Body of pancreas (tissue), 4 donors: Measurements from ENCODE around the gene CPM. TPM values are rescaled to one million over a fixed set of nuclear protein-coding genes. Genes with fewer than 3 reads are reported as not detected.

Source experiments
- ATAC-seq: fragments of 150-250 bp; one replicate; pipeline ENCODE4 v1.9.1; 2016
- DNase-seq, 4 donors: peaks; one replicate each; pipeline ENCODE4 v3.0.0-alpha.2; 2019
- H3K27ac ChIP-seq, 4 donors: fragments of 200-600 bp; sonication (generic); 1 replicate in 3 of 4; 2 replicates in 1 of 4; pipeline versions ENCODE4 v1.5.1 to v1.6.1; 2016 to 2019; ENCODE audit warnings: mild to moderate bottlenecking in 1 of 4, mixed read lengths in 1 of 4, moderate library complexity in 1 of 4
- H3K27me3 ChIP-seq, 2 donors: fragments of 200-600 bp; sonication (generic); one replicate each; pipeline ENCODE4 v1.6.0; 2016; ENCODE audit warnings: mild to moderate bottlenecking in 1 of 2
- H3K36me3 ChIP-seq, 2 donors: fragments of 200-600 bp; sonication (generic); replicated peaks in 1 of 2; 2 replicates each; pipeline ENCODE4 v1.5.1; 2016; ENCODE audit warnings: low read depth in 2 of 2; ENCODE audit not compliant: insufficient read depth in 1 of 2
- H3K4me1 ChIP-seq: fragments of 200-600 bp; sonication (generic); one replicate; pipeline ENCODE4 v1.6.0; 2016
- H3K4me3 ChIP-seq, 2 donors: fragments of 200-600 bp; sonication (generic); 1 replicate in 1 of 2; 2 replicates in 1 of 2; pipeline ENCODE4 v1.5.1; 2016 to 2019
- H3K9me3 ChIP-seq, 3 donors: fragments of 200-600 bp; sonication (generic); 1 replicate in 2 of 3; 2 replicates in 1 of 3; pipeline ENCODE4 v1.5.1; 2016
- POLR2A ChIP-seq, 3 donors: fragments of 450-650 bp; IDR thresholded peaks; one replicate each; pipeline ENCODE4 v1.6.1; 2016; ENCODE audit warnings: antibody characterized with exemption in 3 of 3, mild to moderate bottlenecking in 2 of 3
- WGBS, 2 donors: methylation state at CpG; one replicate each; pipeline ENCODE4 v1.1.5; 2017; 5-methylcytosine and 5-hydroxymethylcytosine counted together
- intact Hi-C: fragments of 100-400 bp; cut with DNase I; formaldehyde crosslinking; loops from one replicate; pipeline ENCODE4 v1.15.1; 2023
- total RNA-seq, 2 donors: library from RNA; depleted of rRNA; stranded (reverse); fragments of >200 nt; gene quantifications; one replicate each; pipeline ENCODE4 v1.1.0, GENCODE V29; 2016
- TF ChIP-seq, protein P1 (sequence below), 7 experiments: fragments of 450-650 bp in 4 of 7; fragments of 200-600 bp in 3 of 7; sonication (generic) in 3 of 7; IDR thresholded peaks; one replicate each; pipeline ENCODE4 v1.5.1; 2016 to 2019; ENCODE audit warnings: antibody characterized with exemption in 7 of 7

CPM gene
- total RNA-seq, 2 donors from 2014 or later, result 34.6 to 35.0 TPM

DNA sequence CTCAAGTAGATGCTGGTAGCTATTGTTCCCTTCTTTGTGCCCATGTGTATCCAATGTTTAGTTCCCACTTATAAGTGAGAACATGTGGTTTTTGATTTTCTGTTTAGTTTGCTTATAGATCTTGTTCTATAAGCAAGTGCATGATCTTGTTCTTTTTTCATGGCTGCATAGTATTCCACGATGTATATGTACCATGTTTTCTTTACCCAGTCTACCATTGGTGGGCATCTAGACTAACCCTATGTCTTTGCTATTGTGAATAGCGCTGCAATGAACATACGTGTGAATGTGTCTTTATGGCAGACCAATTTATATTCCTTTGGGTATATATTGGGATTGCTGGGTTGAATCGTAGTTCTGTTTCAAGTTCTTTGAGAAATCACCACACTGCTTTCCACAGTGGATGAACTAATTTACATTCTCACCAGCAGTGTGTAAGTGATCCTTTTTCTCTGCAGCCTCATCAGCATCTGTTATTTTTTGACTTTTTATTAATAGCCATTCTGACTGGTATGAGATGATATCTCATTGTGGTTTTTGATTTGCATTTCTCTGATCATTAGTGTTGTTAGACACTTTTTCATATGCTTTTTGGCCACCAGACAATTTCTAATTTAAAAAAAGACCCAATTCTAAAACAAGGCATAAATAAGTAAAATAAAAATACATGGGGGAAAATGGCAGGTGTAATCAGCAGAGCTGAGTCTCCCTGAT lies 50.6 kb downstream of the CPM start:
- WGBS, 2 donors, result 87 to 98% methylated on average over 4 of the region's 4 CpGs
- TF ChIP-seq, protein P1, sequence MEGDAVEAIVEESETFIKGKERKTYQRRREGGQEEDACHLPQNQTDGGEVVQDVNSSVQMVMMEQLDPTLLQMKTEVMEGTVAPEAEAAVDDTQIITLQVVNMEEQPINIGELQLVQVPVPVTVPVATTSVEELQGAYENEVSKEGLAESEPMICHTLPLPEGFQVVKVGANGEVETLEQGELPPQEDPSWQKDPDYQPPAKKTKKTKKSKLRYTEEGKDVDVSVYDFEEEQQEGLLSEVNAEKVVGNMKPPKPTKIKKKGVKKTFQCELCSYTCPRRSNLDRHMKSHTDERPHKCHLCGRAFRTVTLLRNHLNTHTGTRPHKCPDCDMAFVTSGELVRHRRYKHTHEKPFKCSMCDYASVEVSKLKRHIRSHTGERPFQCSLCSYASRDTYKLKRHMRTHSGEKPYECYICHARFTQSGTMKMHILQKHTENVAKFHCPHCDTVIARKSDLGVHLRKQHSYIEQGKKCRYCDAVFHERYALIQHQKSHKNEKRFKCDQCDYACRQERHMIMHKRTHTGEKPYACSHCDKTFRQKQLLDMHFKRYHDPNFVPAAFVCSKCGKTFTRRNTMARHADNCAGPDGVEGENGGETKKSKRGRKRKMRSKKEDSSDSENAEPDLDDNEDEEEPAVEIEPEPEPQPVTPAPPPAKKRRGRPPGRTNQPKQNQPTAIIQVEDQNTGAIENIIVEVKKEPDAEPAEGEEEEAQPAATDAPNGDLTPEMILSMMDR (IDR thresholded peaks at IDR 0.05), result no peak
- TF ChIP-seq POLR2A (IDR thresholded peaks at IDR 0.05), result no peak
- ATAC-seq (no peak), DNase-seq (no peak)
- H3K27me3 ChIP-seq, result no peaks in the 10 kb centered on the region
- no peaks in the 10 kb centered on the region for H3K36me3 ChIP-seq
- peaks cover 7% of the 10 kb centered on the region for H3K4me1 ChIP-seq
- no peak overlapping the region for H3K27ac ChIP-seq
- H3K9me3 ChIP-seq, result no peaks in the 10 kb centered on the region
- no peak overlapping the region for H3K4me3 ChIP-seq
- intact Hi-C loops, result no loop called here

DNA sequence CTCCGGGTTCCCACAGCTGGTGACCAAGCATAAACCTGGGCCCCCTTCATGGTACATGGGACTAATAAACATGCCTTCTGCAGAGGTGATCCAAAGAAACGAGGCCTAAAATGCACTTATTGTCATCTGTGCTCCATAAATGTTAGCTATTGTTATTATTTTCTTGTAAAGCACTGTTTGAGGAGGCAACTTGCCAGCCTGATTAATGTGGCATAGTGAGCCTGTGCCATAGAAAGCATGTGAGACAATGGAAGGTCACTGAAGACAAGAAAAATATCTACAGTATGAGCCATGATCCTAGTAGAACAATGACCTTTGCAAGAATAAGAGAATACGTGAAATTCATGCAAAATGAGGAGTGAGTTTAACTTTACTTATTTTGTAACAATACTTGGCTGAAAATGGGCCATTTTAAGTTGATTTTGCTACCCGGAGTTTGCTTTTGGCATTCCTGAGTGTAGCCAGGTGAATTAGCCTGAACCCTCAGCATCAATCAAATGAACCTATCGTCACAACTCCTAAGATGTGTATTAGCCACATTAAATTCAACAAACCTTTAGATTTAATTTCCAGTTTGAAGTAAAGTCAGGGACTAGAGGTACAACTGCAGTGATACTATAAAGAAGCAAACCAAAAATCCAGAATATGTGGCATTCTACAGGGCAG lies 52.2 kb downstream of the CPM start:
- no peaks in the 10 kb centered on the region for H3K27me3 ChIP-seq
- no peak for ATAC-seq
- TF ChIP-seq POLR2A (IDR thresholded peaks at IDR 0.05), result no peak
- H3K36me3 ChIP-seq, result no peaks in the 10 kb centered on the region
- no peak overlapping the region for H3K27ac ChIP-seq
- peaks cover 7% of the 10 kb centered on the region for H3K4me1 ChIP-seq
- WGBS, 2 donors, result 56 to 66% methylated on average over 5 of the region's 5 CpGs
- intact Hi-C loops, result no loop called here
- no peaks in the 10 kb centered on the region for H3K9me3 ChIP-seq
- no peak for DNase-seq
- no peak overlapping the region for H3K4me3 ChIP-seq

DNA sequence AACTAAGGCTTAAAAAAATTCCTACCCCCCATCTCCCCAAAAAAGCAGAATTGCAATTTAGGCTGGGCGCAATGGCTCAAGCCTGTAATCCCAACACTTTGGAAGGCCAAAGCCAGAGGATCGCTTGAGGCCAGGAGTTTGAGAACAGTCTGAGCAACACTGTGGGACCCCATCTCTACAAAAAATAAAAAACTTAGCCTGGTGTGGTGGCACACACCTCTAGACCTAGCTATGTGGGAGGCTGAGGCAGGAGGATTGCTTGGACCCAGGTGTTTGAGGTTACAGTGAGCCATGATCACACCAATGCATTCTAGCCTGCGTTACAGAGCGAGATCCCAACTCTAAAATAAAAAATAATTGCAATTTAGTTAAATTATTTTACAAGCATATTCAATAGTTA lies 54.1 kb downstream of the CPM start:
- Histone ChIP-seq H3K27ac (no peak overlapping the region), H3K36me3 (no peaks in the 10 kb centered on the region), H3K27me3 (no peaks in the 10 kb centered on the region), H3K9me3 (no peaks in the 10 kb centered on the region), H3K4me1 (peaks cover 7% of the 10 kb centered on the region), H3K4me3 (no peak overlapping the region)
- 97 to 98% methylated on average over 3 to 4 of the region's 4 CpGs for WGBS, 2 donors
- ATAC-seq (no peak), DNase-seq (no peak)
- intact Hi-C loops, result no loop called here
- no peak for TF ChIP-seq POLR2A (IDR thresholded peaks at IDR 0.05)
- TF ChIP-seq, protein P1 (IDR thresholded peaks at IDR 0.05), result no peak

DNA sequence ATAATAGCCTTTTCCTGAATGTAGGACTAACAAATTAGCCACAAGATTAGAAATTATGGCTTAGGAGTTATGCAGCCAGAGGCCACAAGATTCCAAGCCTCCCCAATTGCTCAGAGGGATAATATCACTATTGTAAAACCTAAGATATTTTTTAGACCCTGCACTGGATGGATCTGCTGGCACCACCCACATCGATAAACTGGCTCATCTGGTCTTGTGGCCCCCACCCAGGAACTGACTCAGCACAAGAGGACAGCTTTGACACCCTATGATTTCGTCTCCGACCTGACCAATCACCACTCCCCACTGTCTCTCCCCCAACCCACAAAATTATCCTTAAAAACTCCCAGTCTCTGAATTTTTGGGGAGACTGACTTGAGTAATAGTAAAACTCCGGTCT lies 54.7 kb downstream of the CPM start:
- intact Hi-C loops, result no loop called here
- WGBS, 2 donors, result 91 to 94% methylated on average over 4 of the region's 4 CpGs
- ATAC-seq, result no peak
- Histone ChIP-seq H3K36me3 (no peaks in the 10 kb centered on the region), H3K27ac (no peak overlapping the region), H3K27me3 (no peaks in the 10 kb centered on the region), H3K4me3 (no peak overlapping the region), H3K9me3 (no peaks in the 10 kb centered on the region), H3K4me1 (peaks cover 7% of the 10 kb centered on the region)
- TF ChIP-seq, protein P1 (IDR thresholded peaks at IDR 0.05), result no peak
- TF ChIP-seq POLR2A (IDR thresholded peaks at IDR 0.05), result no peak
- no peak for DNase-seq

DNA sequence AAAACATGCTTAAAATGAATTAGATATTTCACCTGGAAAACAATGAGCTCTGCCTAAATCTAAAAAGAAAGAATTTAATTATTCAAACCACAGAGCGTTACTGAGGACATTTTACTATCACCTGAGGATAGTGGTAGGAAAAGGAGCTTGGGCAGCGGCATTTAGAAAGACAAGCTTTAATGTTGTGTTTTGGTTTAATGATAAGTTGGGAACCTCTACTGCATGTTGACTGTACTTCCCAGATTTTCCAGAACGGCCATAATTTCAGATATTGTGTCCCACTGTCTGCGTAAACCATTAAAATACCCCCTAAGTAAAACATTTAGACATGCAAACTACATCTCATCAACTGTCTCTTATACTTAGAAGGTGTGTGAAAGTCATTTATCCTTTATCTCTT lies 55.4 kb downstream of the CPM start:
- Histone ChIP-seq H3K27me3 (no peaks in the 10 kb centered on the region), H3K36me3 (no peaks in the 10 kb centered on the region), H3K27ac (no peak overlapping the region), H3K4me3 (no peak overlapping the region), H3K4me1 (peaks cover 7% of the 10 kb centered on the region), H3K9me3 (no peaks in the 10 kb centered on the region)
- ATAC-seq, result no peak
- 93% methylated on average over 4 of the region's 4 CpGs for WGBS, 2 donors
- TF ChIP-seq POLR2A (IDR thresholded peaks at IDR 0.05), result no peak
- TF ChIP-seq, protein P1 (IDR thresholded peaks at IDR 0.05), result no peak
- no peak for DNase-seq
- intact Hi-C loops, result no loop called here
